CD8-positive, alpha-beta memory T cell (primary cell): ENCODE results near the gene CAMSAP2. TPM values are rescaled to one million over a fixed set of nuclear protein-coding genes. Genes with fewer than 3 reads are reported as not detected.

Experiments
- CTCF ChIA-PET: fragments of 350-600 bp; sonication (Branson Sonifier 250); formaldehyde crosslinking; loops from one replicate; lab custom pipeline; 2021; ENCODE audit warnings: antibody characterized with exemption; lab: Charles Lee
- POLR2A ChIA-PET: fragments of 350-600 bp; sonication (Branson Sonifier 250); formaldehyde crosslinking; loops from one replicate; lab custom pipeline; 2021; ENCODE audit warnings: antibody characterized with exemption; lab: Charles Lee
- DNase-seq, 5 donors: peaks; one replicate each; pipeline versions ENCODE4 v3.0.0 to v3.0.0-alpha.2; 2020 to 2022; ENCODE audit warnings: mixed read lengths in 1 of 5
- H3K27ac ChIP-seq: one replicate; pipeline ENCODE4 v1.7.0; 2013; ENCODE audit warnings: low read depth, mild to moderate bottlenecking, low read length, moderate library complexity
- H3K27me3 ChIP-seq: 2 replicates; pipeline ENCODE4 v1.7.0; 2013; ENCODE audit warnings: low read length, mild to moderate bottlenecking; ENCODE audit not compliant: insufficient read depth, poor library complexity, severe bottlenecking
- H3K36me3 ChIP-seq: 2 replicates; pipeline ENCODE4 v1.7.0; 2013; ENCODE audit warnings: mild to moderate bottlenecking, low read length, moderate library complexity; ENCODE audit not compliant: insufficient read depth
- H3K4me1 ChIP-seq: 2 replicates; pipeline ENCODE4 v1.7.0; 2013; ENCODE audit warnings: mild to moderate bottlenecking, low read length, moderate library complexity; ENCODE audit not compliant: insufficient read depth
- H3K4me3 ChIP-seq: 2 replicates; pipeline ENCODE4 v1.7.0; 2013; ENCODE audit warnings: mild to moderate bottlenecking, low read length
- H3K9me3 ChIP-seq: 2 replicates; pipeline ENCODE4 v1.7.0; 2013; ENCODE audit warnings: mild to moderate bottlenecking, low read length
- H3K27ac Mint-ChIP-seq, 8 donors: one replicate each; pipeline ENCODE4 v1.8.0; 2020 to 2021; ENCODE audit warnings: mixed read lengths in 8 of 8, mild to moderate bottlenecking in 6 of 8, inconsistent platforms in 3 of 8, moderate library complexity in 3 of 8
- H3K27me3 Mint-ChIP-seq, 2 donors: one replicate each; pipeline ENCODE4 v1.8.0; 2020 to 2021; ENCODE audit warnings: mixed read lengths in 2 of 2, mild to moderate bottlenecking in 1 of 2, moderate library complexity in 1 of 2
- H3K36me3 Mint-ChIP-seq, 3 donors: one replicate each; pipeline ENCODE4 v1.8.0; 2020 to 2021; ENCODE audit warnings: mixed read lengths in 3 of 3, inconsistent platforms in 1 of 3, mild to moderate bottlenecking in 1 of 3
- H3K4me1 Mint-ChIP-seq, 3 donors: one replicate each; pipeline ENCODE4 v1.8.0; 2020 to 2021; ENCODE audit warnings: mixed read lengths in 3 of 3, inconsistent platforms in 1 of 3, mild to moderate bottlenecking in 1 of 3
- H3K4me3 Mint-ChIP-seq, 7 donors: one replicate each; pipeline ENCODE4 v1.8.0; 2020 to 2021; ENCODE audit warnings: mixed read lengths in 7 of 7, mild to moderate bottlenecking in 6 of 7, moderate library complexity in 4 of 7, inconsistent platforms in 2 of 7
- H3K9me3 Mint-ChIP-seq, 5 donors: one replicate each; pipeline ENCODE4 v1.8.0; 2020 to 2022; ENCODE audit warnings: mixed read lengths in 5 of 5, mild to moderate bottlenecking in 3 of 5, moderate library complexity in 2 of 5, inconsistent platforms in 1 of 5
- polyA plus RNA-seq: library from polyadenylated mRNA; unstranded; fragments of 300-500 nt; fragmentation: Illumina TruSeq; gene quantifications from one replicate; pipeline ENCODE4 v1.2.3, GENCODE V29; 2021
- total RNA-seq, 2 experiments: library from RNA; stranded (reverse); gene quantifications; one replicate each; pipeline ENCODE4 v1.2.3, GENCODE V29; 2021

Gene CAMSAP2, protein sequence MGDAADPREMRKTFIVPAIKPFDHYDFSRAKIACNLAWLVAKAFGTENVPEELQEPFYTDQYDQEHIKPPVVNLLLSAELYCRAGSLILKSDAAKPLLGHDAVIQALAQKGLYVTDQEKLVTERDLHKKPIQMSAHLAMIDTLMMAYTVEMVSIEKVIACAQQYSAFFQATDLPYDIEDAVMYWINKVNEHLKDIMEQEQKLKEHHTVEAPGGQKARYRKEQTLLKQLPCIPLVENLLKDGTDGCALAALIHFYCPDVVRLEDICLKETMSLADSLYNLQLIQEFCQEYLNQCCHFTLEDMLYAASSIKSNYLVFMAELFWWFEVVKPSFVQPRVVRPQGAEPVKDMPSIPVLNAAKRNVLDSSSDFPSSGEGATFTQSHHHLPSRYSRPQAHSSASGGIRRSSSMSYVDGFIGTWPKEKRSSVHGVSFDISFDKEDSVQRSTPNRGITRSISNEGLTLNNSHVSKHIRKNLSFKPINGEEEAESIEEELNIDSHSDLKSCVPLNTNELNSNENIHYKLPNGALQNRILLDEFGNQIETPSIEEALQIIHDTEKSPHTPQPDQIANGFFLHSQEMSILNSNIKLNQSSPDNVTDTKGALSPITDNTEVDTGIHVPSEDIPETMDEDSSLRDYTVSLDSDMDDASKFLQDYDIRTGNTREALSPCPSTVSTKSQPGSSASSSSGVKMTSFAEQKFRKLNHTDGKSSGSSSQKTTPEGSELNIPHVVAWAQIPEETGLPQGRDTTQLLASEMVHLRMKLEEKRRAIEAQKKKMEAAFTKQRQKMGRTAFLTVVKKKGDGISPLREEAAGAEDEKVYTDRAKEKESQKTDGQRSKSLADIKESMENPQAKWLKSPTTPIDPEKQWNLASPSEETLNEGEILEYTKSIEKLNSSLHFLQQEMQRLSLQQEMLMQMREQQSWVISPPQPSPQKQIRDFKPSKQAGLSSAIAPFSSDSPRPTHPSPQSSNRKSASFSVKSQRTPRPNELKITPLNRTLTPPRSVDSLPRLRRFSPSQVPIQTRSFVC (N-terminal part only)
- total RNA-seq (1 to 10 TPM; 2.7 to 3.1 TPM), polyA plus RNA-seq (0.35 TPM)

DNA sequence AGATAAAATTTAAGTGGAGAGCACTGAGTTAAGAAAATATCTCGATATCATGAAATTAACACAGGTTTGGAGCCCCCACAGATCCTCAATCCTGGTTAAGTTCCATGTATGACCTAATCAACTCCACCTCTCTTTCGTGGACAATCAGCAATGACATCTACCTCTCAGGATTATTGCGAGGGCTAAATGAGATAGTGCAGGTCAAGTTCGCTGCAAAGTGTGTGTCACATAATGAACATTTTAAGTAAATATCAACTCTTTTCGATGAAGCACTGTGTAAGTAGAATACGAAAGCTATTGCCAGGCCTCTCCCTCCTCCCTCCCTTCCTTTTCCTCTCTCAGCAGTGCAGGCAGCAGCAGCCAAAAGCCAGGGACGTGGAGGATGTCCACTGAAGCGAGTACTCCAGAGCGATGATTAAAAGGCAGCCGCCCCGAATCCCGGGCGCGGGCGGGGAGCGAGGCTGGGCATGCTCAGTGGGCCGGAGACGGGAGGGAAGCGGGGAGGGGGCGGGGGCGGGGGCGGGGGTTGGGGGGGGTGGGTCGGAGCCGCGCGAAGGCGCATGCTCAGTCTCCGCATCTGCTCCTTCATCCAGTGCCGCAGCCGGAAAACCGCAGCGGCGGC lies at the start of gene CAMSAP2:
TSS of gene CAMSAP2 (plus strand) at position 567 of the 622 bp plus-strand sequence. CDS start 935 bp downstream, outside the sequence.
- peak within 1 kb of the TSS in 7 of 8 donors; percentile 34 to 92 (median 82) for H3K27ac Mint-ChIP-seq
- Histone ChIP-seq H3K9me3 (no peaks in the 10 kb centered on the region), H3K27me3 (no peaks in the 10 kb centered on the region), H3K36me3 (no peaks in the 10 kb centered on the region), H3K4me3 (peak within 1 kb of the TSS; percentile 70), H3K27ac (no peak within 1 kb of the TSS), H3K4me1 (peaks cover 16% of the 10 kb centered on the region)
- peaks cover 0 to 3% (median 0%) of the 10 kb centered on the region in 3 donors for H3K36me3 Mint-ChIP-seq
- H3K9me3 Mint-ChIP-seq, result no peaks in the 10 kb centered on the region
- H3K4me1 Mint-ChIP-seq, result peaks cover 19 to 38% (median 29%) of the 10 kb centered on the region in 3 donors
- H3K4me3 Mint-ChIP-seq, result peak within 1 kb of the TSS; percentile 86 to 97 (median 94)
- H3K27me3 Mint-ChIP-seq, result peaks cover 7 to 9% of the 10 kb centered on the region in 2 donors
- ChIA-PET CTCF (interaction anchor here (1.8 kb wide), 1 partner anchor 10 kb away, joined by 4 read pairs; no protein-coding TSS in a partner anchor), POLR2A (no interaction called here)
- DNase-seq, result peak in 4 of 5 donors; percentile 46 to 68 (median 53)

DNA sequence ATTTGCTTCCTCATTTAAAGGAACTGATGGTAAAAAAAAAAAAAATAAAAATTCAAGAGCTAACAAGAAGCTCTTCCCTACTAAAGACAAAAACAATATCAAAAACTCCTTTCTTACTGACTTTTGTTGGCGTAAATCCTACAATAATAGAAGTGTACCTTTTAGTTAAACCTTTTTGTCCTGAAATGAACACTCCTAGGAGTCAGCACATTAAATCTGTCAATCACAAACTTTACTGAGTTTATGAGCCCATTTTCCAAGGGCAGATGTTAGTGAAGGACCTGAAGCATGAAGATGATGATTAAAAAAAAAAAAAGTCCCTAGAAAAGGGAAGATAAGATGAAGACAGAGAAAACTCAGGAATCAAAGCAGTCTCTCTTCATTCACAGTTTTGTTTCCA lies 46.4 kb upstream of the CAMSAP2 start:
- H3K27me3 Mint-ChIP-seq, result peaks cover 2 to 31% of the 10 kb centered on the region in 2 donors
- peaks cover 0 to 9% (median 0%) of the 10 kb centered on the region in 3 donors for H3K36me3 Mint-ChIP-seq
- Histone ChIP-seq H3K27ac (no peak overlapping the region), H3K4me1 (no peaks in the 10 kb centered on the region), H3K36me3 (no peaks in the 10 kb centered on the region), H3K9me3 (no peaks in the 10 kb centered on the region), H3K27me3 (no peaks in the 10 kb centered on the region), H3K4me3 (no peak overlapping the region)
- no peak for DNase-seq
- no peaks in the 10 kb centered on the region for H3K9me3 Mint-ChIP-seq
- no peak overlapping the region for H3K4me3 Mint-ChIP-seq
- no peak overlapping the region for H3K27ac Mint-ChIP-seq
- ChIA-PET POLR2A (no interaction called here), CTCF (no interaction called here)
- H3K4me1 Mint-ChIP-seq, result no peaks in the 10 kb centered on the region

DNA sequence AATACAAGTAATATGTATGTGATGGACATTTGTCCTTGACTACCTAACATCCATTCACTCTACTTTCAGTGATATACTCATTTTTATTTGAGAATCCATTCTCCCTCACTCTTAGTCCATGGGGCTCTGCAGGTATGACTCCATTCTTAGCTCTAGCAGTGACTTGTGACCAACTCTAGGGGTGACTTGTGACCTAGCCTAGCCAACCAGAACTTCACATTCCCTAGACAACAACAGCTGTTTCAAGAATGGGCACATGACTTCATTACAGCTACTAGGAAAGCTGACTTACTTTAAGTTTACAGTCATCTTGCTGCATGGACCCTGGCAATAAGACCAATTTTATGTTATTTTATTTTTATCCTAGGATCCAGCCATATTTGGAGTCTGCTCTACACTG lies 45.4 kb upstream of the CAMSAP2 start:
- H3K4me3 ChIP-seq, result no peak overlapping the region
- no peaks in the 10 kb centered on the region for H3K4me1 ChIP-seq
- DNase-seq, result no peak
- no peaks in the 10 kb centered on the region for H3K9me3 ChIP-seq
- peaks cover 0 to 7% (median 0%) of the 10 kb centered on the region in 3 donors for H3K36me3 Mint-ChIP-seq
- no peak overlapping the region for H3K27ac Mint-ChIP-seq
- H3K27me3 Mint-ChIP-seq, result peaks cover 2 to 26% of the 10 kb centered on the region in 2 donors
- no peak overlapping the region for H3K4me3 Mint-ChIP-seq
- POLR2A ChIA-PET, result no interaction called here
- CTCF ChIA-PET, result no interaction called here
- H3K27me3 ChIP-seq, result no peaks in the 10 kb centered on the region
- H3K27ac ChIP-seq, result no peak overlapping the region
- no peaks in the 10 kb centered on the region for H3K36me3 ChIP-seq
- peaks cover 0 to under 1% (median 0%) of the 10 kb centered on the region in 5 donors for H3K9me3 Mint-ChIP-seq
- H3K4me1 Mint-ChIP-seq, result no peaks in the 10 kb centered on the region

DNA sequence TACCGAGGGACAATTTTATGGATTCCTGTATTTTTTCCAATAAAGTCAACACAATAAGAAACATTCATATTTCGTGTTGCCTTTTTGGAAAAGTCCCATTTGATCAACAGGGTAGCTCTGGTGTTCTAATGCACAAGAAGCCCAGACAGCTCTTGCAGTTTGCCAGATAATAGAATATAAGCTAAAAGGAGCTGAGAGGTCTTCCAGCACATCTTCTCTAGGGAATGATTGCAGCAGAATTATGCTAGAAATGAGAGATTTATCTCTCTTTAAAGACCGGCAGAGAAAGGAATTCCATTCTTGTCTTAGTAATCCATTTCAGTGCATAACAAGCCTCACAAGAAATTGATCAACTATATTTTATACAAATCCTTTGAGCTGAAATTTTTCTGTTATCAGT lies 44.0 kb upstream of the CAMSAP2 start:
- no peaks in the 10 kb centered on the region for H3K4me1 ChIP-seq
- ChIA-PET POLR2A (no interaction called here), CTCF (no interaction called here)
- no peak overlapping the region for H3K4me3 ChIP-seq
- Mint-ChIP-seq H3K27me3 (peaks cover 5 to 23% of the 10 kb centered on the region in 2 donors), H3K4me3 (no peak overlapping the region), H3K4me1 (no peaks in the 10 kb centered on the region), H3K9me3 (peaks cover 0 to 2% (median 0%) of the 10 kb centered on the region in 5 donors), H3K36me3 (peaks cover 0 to 4% (median 0%) of the 10 kb centered on the region in 3 donors), H3K27ac (no peak overlapping the region)
- H3K9me3 ChIP-seq, result no peaks in the 10 kb centered on the region
- no peaks in the 10 kb centered on the region for H3K36me3 ChIP-seq
- DNase-seq, result no peak
- H3K27me3 ChIP-seq, result no peaks in the 10 kb centered on the region
- no peak overlapping the region for H3K27ac ChIP-seq

DNA sequence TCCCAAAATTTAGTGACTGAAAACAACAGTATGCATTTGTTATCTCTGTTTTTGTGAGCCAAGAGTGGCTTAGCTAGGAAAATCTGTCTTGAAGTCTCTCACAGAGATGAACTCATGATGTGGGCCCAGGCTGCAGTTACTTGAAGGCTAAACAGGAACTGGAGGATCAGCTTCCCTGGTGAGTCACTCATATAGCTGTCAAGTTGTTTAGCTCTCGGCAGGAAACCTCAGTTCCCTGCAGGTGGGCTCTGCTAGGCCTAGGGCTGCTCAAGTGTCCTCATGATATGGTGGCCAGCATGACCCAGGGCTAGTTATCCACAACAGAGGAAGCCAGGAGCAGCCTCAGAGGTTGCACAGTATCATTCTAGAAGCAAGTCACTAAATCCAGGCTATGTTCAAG lies 38.8 kb upstream of the CAMSAP2 start:
- Mint-ChIP-seq H3K27ac (no peak overlapping the region), H3K9me3 (peaks cover 0 to 2% (median 0%) of the 10 kb centered on the region in 5 donors), H3K4me1 (no peaks in the 10 kb centered on the region), H3K27me3 (peaks cover 5 to 17% of the 10 kb centered on the region in 2 donors), H3K36me3 (peaks cover 0 to 4% (median 0%) of the 10 kb centered on the region in 3 donors), H3K4me3 (no peak overlapping the region)
- POLR2A ChIA-PET, result no interaction called here
- no peaks in the 10 kb centered on the region for H3K27me3 ChIP-seq
- H3K36me3 ChIP-seq, result no peaks in the 10 kb centered on the region
- CTCF ChIA-PET, result interaction anchor here (1.6 kb wide), 1 partner anchor 23 kb away, joined by 3 read pairs; no protein-coding TSS in a partner anchor
- H3K27ac ChIP-seq, result no peak overlapping the region
- DNase-seq, result no peak
- no peaks in the 10 kb centered on the region for H3K9me3 ChIP-seq
- no peak overlapping the region for H3K4me3 ChIP-seq
- no peaks in the 10 kb centered on the region for H3K4me1 ChIP-seq

DNA sequence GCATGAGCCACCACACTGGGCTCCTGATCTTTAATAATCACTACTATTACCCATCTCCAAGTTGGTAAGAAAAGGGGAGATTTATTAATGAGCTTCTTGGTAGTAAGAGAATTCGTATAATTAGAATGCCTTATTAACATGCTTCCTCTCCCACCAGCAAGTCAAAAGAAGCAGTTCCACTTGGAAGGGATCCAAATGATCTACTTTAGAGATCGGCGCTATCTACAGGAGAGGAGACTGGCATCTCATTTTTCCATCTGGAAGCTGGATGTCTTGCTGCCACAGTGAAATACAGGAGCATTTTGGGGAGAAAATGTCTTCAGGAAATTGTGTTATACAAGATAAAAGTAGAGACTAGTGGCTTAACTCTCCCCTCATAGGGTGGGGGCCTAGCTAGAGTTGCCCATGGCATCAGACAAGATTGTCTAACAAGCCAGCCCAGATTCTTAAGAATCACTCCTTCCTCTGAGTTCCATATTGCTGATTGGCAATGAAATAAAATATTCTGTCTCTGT lies 33.6 kb upstream of the CAMSAP2 start:
- H3K4me3 Mint-ChIP-seq, result no peak overlapping the region
- POLR2A ChIA-PET, result no interaction called here
- CTCF ChIA-PET, result no interaction called here

DNA sequence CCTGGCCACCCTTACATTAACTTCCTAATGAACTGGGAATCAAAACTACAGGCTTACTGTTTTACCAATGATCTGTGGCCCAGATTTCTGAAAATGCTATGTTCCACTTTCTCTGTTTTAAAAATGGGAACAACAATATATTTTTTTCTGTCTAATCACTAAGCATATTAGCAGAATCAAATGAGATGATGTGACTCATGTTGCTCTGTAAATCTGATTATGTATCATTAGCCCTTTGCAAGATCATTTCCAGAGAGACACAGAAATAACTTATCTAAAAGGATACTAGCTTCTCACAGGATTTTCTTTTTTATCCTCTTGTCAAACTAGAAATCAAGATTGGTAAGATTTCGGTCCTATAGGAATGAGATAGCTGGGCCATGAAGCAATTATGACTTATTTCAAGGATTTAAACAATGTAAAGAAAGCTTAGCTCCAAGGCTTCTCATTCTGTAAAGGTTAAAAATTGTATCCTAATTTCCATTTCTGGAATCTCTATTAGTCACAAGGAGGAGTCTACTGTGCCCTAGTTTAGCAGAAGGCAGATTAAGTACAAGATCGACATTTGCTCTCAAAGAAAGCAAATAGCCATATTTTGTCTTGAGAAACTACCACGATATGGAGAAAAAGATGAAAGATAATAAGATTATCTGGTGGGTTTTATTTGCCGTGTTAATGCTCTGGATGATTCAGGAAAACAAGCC lies 32.4 kb upstream of the CAMSAP2 start:
- ChIA-PET POLR2A (no interaction called here), CTCF (no interaction called here)
- Histone ChIP-seq H3K4me3 (no peak overlapping the region), H3K4me1 (no peaks in the 10 kb centered on the region), H3K9me3 (no peaks in the 10 kb centered on the region), H3K27me3 (no peaks in the 10 kb centered on the region), H3K36me3 (no peaks in the 10 kb centered on the region), H3K27ac (no peak overlapping the region)
- Mint-ChIP-seq H3K27ac (no peak overlapping the region), H3K27me3 (no peaks in the 10 kb centered on the region), H3K4me1 (no peaks in the 10 kb centered on the region), H3K9me3 (no peaks in the 10 kb centered on the region), H3K4me3 (no peak overlapping the region), H3K36me3 (no peaks in the 10 kb centered on the region)
- DNase-seq, result no peak

More for the DNA sequence above, 33.6 kb upstream of the CAMSAP2 start:
- no peaks in the 10 kb centered on the region for H3K4me1 ChIP-seq
- H3K27ac ChIP-seq, result no peak overlapping the region
- DNase-seq, result no peak
- Mint-ChIP-seq H3K9me3 (no peaks in the 10 kb centered on the region), H3K36me3 (no peaks in the 10 kb centered on the region), H3K4me1 (no peaks in the 10 kb centered on the region), H3K27ac (no peak overlapping the region), H3K27me3 (no peaks in the 10 kb centered on the region)
- H3K36me3 ChIP-seq, result no peaks in the 10 kb centered on the region
- H3K27me3 ChIP-seq, result no peaks in the 10 kb centered on the region
- no peaks in the 10 kb centered on the region for H3K9me3 ChIP-seq
- H3K4me3 ChIP-seq, result no peak overlapping the region
